Astrocyte (in vitro differentiated cells and primary cell): Measurements from ENCODE around the gene CLCN7. TPM values are rescaled to one million over a fixed set of nuclear protein-coding genes. Genes with fewer than 3 reads are reported as not detected.

Experiments used
- DNase-seq: peaks from one replicate; pipeline ENCODE4 v3.0.0-alpha.2; 2010; ENCODE audit warnings: low read depth
- FAIRE-seq: peaks from 2 replicates; lab custom pipeline; 2011; peaks lifted over from hg19 to GRCh38; lab: Jason Lieb, UNC
- H2AFZ ChIP-seq: 2 replicates; pipeline ENCODE4 v1.6.0; 2012; ENCODE audit warnings: low read depth, low read length, inconsistent platforms
- H3K27ac ChIP-seq: 2 replicates; pipeline ENCODE4 v1.5.1; 2011; ENCODE audit warnings: low read depth, low read length, inconsistent platforms
- H3K27me3 ChIP-seq: 2 replicates; pipeline ENCODE4 v1.6.0; 2011; ENCODE audit warnings: low read length, inconsistent platforms; ENCODE audit not compliant: insufficient read depth
- H3K36me3 ChIP-seq: 2 replicates; pipeline ENCODE4 v1.5.1; 2011; ENCODE audit warnings: low read length, inconsistent platforms; ENCODE audit not compliant: insufficient read depth
- H3K4me1 ChIP-seq: 2 replicates; pipeline ENCODE4 v1.5.1; 2011; ENCODE audit warnings: low read length, inconsistent platforms; ENCODE audit not compliant: insufficient read depth
- H3K4me2 ChIP-seq: 2 replicates; pipeline ENCODE4 v1.6.0; 2012; ENCODE audit warnings: low read length, inconsistent platforms
- H3K4me3 ChIP-seq: 2 replicates; pipeline ENCODE4 v1.5.1; 2011; ENCODE audit warnings: low read depth, mild to moderate bottlenecking, low read length, inconsistent platforms; ENCODE audit not compliant: insufficient read depth
- H3K79me2 ChIP-seq: 2 replicates; pipeline ENCODE4 v1.6.0; 2012; ENCODE audit warnings: mild to moderate bottlenecking, low read length, inconsistent platforms; ENCODE audit not compliant: insufficient read depth
- H3K9ac ChIP-seq: 2 replicates; pipeline ENCODE4 v1.6.0; 2012; ENCODE audit warnings: mild to moderate bottlenecking, low read length, inconsistent platforms
- H3K9me3 ChIP-seq: 2 replicates; pipeline ENCODE4 v1.5.1; 2012; ENCODE audit warnings: low read depth, mild to moderate bottlenecking, low read length, inconsistent platforms; ENCODE audit not compliant: insufficient read depth
- H4K20me1 ChIP-seq: 2 replicates; pipeline ENCODE4 v1.6.0; 2012; ENCODE audit warnings: low read length, inconsistent platforms; ENCODE audit not compliant: insufficient read depth
- H3K27ac Mint-ChIP-seq: one replicate; pipeline ENCODE4 v1.8.0; 2021; ENCODE audit warnings: mild to moderate bottlenecking, mixed read lengths; ENCODE audit not compliant: unreplicated experiment
- H3K27me3 Mint-ChIP-seq: one replicate; pipeline ENCODE4 v1.8.0; 2021; ENCODE audit warnings: low read depth, mixed read lengths; ENCODE audit not compliant: unreplicated experiment
- H3K36me3 Mint-ChIP-seq: one replicate; pipeline ENCODE4 v1.8.0; 2021; ENCODE audit warnings: low read depth, mixed read lengths; ENCODE audit not compliant: unreplicated experiment
- H3K4me1 Mint-ChIP-seq: one replicate; pipeline ENCODE4 v1.8.0; 2021; ENCODE audit warnings: low read depth, mixed read lengths; ENCODE audit not compliant: unreplicated experiment
- H3K4me3 Mint-ChIP-seq: one replicate; pipeline ENCODE4 v1.8.0; 2021; ENCODE audit warnings: mild to moderate bottlenecking, moderate library complexity, mixed read lengths; ENCODE audit not compliant: unreplicated experiment
- H3K9me3 Mint-ChIP-seq: one replicate; pipeline ENCODE4 v1.8.0; 2021; ENCODE audit warnings: mild to moderate bottlenecking, mixed read lengths; ENCODE audit not compliant: unreplicated experiment
- CTCF ChIP-seq: IDR thresholded peaks from 2 replicates; pipeline ENCODE4 v1.5.1; 2011; ENCODE audit warnings: low read depth, mild to moderate bottlenecking, inconsistent platforms, low read length, moderate library complexity; ENCODE audit not compliant: insufficient read depth
- EZH2 ChIP-seq: IDR thresholded peaks from 2 replicates; pipeline ENCODE4 v1.6.1; 2012; ENCODE audit warnings: mild to moderate bottlenecking, low read length, inconsistent platforms; ENCODE audit not compliant: insufficient read depth
- total RNA-seq: library from RNA; stranded (reverse); gene quantifications from 2 replicates; pipeline ENCODE4 v1.2.1, GENCODE V29; 2021

CLCN7 gene
- total RNA-seq, 1 donor from 2014 or later: 66.7 TPM

DNA sequence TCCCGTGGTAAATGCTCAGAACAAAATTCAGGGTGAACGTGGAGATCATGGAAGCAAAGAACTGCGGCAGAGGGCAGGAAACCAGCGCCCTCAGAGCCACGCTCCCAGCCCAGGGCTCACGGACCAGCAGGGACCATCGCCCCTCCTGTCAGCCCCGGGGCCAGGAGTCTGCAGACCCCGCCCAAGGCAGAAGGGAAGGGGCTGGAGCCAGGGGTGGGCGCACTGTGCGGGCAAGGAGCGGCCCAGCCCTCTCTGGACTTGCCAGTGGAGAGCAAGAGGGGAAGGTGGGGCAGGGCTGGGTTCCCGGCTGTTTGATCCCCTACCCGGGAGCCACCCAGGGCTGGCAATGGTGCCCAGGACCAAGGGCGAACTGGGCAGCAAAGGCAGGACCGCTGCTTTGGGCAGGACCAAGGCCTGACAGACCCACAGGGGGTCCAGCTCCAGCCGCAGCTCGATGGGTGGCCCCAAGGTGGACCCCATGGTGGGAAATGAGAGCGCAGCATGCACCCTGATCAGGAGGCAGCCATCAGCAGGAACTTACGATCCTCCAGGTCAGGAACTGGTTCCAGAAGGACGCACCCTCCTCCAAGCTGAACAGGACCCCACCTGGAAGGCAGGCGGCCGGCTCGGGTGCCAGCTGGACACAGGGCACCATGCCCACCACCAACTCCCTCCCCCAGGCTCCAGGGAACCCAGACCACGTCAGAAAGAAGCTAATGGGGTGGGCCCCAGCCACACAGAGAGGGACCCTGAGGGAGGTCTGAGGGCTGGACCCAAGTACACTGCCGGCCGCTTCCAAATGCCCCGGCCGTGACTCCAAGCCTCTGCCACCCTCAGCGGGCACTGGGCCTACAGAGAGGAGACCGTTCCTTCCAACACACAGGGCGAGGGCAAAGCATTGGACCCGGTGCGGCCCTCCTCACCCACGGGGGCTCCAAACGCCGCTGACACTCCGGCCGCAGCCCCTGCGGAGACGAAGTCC lies 19.3 kb downstream of the CLCN7 start:
- H3K79me2 ChIP-seq: no peaks in the 10 kb centered on the region
- peaks cover 8% of the 10 kb centered on the region for H4K20me1 ChIP-seq
- H3K4me3 Mint-ChIP-seq: no peak overlapping the region
- no peaks in the 10 kb centered on the region for H3K27me3 Mint-ChIP-seq
- no peaks in the 10 kb centered on the region for H3K9me3 ChIP-seq
- no peak overlapping the region for H3K27ac ChIP-seq
- H3K27me3 ChIP-seq: no peaks in the 10 kb centered on the region
- H3K9me3 Mint-ChIP-seq: no peaks in the 10 kb centered on the region
- no peak overlapping the region for H2AFZ ChIP-seq
- H3K36me3 Mint-ChIP-seq: peaks cover 6% of the 10 kb centered on the region
- H3K4me2 ChIP-seq: no peak overlapping the region
- no peak for TF ChIP-seq CTCF
- TF ChIP-seq EZH2: no peak
- no peaks in the 10 kb centered on the region for H3K36me3 ChIP-seq
- FAIRE-seq: no peak
- H3K9ac ChIP-seq: no peak overlapping the region
- H3K4me1 Mint-ChIP-seq: no peaks in the 10 kb centered on the region
- DNase-seq: no peak
- no peak overlapping the region for H3K4me3 ChIP-seq
- no peaks in the 10 kb centered on the region for H3K4me1 ChIP-seq
- H3K27ac Mint-ChIP-seq: no peak overlapping the region

DNA sequence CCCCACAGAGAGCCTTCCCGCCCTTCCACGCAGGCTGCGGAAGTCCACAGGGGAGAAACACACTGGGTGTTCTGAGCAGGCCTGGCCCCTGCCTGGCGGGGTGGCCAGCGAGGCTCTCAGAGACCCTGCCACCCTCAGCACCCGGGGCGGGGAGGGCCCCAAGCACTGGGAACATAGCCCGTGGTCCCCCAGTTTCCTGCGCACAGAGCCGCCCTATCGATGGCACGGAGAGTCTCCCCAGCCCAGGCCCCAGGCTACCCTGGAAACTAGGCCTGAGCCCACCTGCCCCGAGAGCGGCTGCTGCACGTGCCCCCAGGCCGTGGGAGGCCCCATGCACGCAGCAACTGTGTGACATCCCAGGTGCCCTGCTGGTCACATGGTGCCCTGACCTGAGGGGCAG lies 20.3 kb downstream of the CLCN7 start:
- Mint-ChIP-seq H3K36me3 (peaks cover 6% of the 10 kb centered on the region), H3K4me1 (no peaks in the 10 kb centered on the region), H3K4me3 (no peak overlapping the region), H3K27me3 (no peaks in the 10 kb centered on the region), H3K9me3 (no peaks in the 10 kb centered on the region), H3K27ac (no peak overlapping the region)
- no peak overlapping the region for H3K9ac ChIP-seq
- no peak overlapping the region for H2AFZ ChIP-seq
- no peaks in the 10 kb centered on the region for H3K79me2 ChIP-seq
- DNase-seq (no peak), FAIRE-seq (no peak)
- H3K27me3 ChIP-seq: no peaks in the 10 kb centered on the region
- no peak overlapping the region for H3K4me2 ChIP-seq
- H4K20me1 ChIP-seq: peaks cover 8% of the 10 kb centered on the region
- no peak for TF ChIP-seq EZH2
- no peak for TF ChIP-seq CTCF
- no peak overlapping the region for H3K4me3 ChIP-seq
- H3K4me1 ChIP-seq: no peaks in the 10 kb centered on the region
- H3K36me3 ChIP-seq: no peaks in the 10 kb centered on the region
- H3K9me3 ChIP-seq: no peaks in the 10 kb centered on the region
- H3K27ac ChIP-seq: no peak overlapping the region

DNA sequence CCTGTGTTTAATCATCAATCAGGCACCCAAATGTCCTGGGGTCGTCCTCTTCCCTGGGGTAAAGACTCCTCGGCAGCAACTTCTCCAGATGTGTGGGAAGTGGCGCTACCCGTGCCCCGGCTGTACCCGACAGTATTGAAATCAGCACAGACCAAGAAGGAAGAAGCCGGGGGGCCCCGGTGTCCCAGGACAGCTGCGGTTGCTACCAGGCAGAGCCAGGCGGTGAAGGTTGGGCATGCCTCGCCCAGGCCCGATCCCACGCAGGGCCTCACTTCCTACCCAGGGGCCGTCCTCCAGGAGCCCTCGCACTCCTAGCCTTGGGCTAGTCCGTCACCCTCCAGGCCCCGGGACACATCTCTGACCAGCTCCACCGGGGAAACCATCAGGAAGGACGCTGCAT lies 21.5 kb downstream of the CLCN7 start:
- Histone ChIP-seq H3K36me3 (no peaks in the 10 kb centered on the region), H3K4me2 (no peak overlapping the region), H3K27me3 (no peaks in the 10 kb centered on the region), H3K9ac (no peak overlapping the region), H3K27ac (no peak overlapping the region), H3K4me1 (no peaks in the 10 kb centered on the region), H3K79me2 (no peaks in the 10 kb centered on the region), H3K4me3 (no peak overlapping the region), H4K20me1 (peaks cover 7% of the 10 kb centered on the region), H2AFZ (no peak overlapping the region), H3K9me3 (no peaks in the 10 kb centered on the region)
- H3K9me3 Mint-ChIP-seq: no peaks in the 10 kb centered on the region
- peaks cover 6% of the 10 kb centered on the region for H3K36me3 Mint-ChIP-seq
- no peak overlapping the region for H3K27ac Mint-ChIP-seq
- H3K27me3 Mint-ChIP-seq: no peaks in the 10 kb centered on the region
- TF ChIP-seq CTCF (no peak), EZH2 (no peak)
- DNase-seq (no peak), FAIRE-seq (no peak)
- H3K4me1 Mint-ChIP-seq: no peaks in the 10 kb centered on the region
- no peak overlapping the region for H3K4me3 Mint-ChIP-seq
